ENCODE data around the gene C6orf132. TPM values are rescaled to one million over a fixed set of nuclear protein-coding genes. Genes with fewer than 3 reads are reported as not detected.

Gene C6orf132
- total and polyA plus RNA-seq, 8 donors: 27.4 to 99.2 (median 73.3) TPM

- H3K36me3 ChIP-seq: peaks cover 55 to 96% (median 93%) of the 10 kb centered on the region in 4 donors
- no peaks in the 10 kb centered on the region for H3K9me3 ChIP-seq
- DNase-seq: no peak
- WGBS, 5 donors: 84 to 97% (median 91%) methylated on average over 2 of the region's 2 CpGs
- H3K27me3 ChIP-seq: no peaks in the 10 kb centered on the region
- H3K4me1 ChIP-seq: no peaks in the 10 kb centered on the region
- H3K27ac ChIP-seq: no peak overlapping the region
- TF ChIP-seq EP300 (IDR thresholded peaks at IDR 0.05) (no peak), POLR2A (IDR thresholded peaks at IDR 0.05) (no peak), POLR2AphosphoS5 (IDR thresholded peaks at IDR 0.05) (no peak), CTCF (IDR thresholded peaks at IDR 0.05) (no peak)
- intact Hi-C loops (cut with DNase I; ENCODE audit: low total_unique reads): no loop called here
- no peak overlapping the region for H3K4me3 ChIP-seq
These were observed 69.1 kb downstream of the C6orf132 start for GRCh38 chr6:42073287-42073686.

GRCh38 chr6:42071881-42072583 is 70.4 kb downstream of the C6orf132 start:
- no peak overlapping the region for H3K27ac ChIP-seq
- no peaks in the 10 kb centered on the region for H3K9me3 ChIP-seq
- H3K36me3 ChIP-seq: peaks cover 55 to 96% (median 93%) of the 10 kb centered on the region in 4 donors
- no peak for DNase-seq
- H3K27me3 ChIP-seq: no peaks in the 10 kb centered on the region
- TF ChIP-seq CTCF (IDR thresholded peaks at IDR 0.05) (no peak), POLR2A (IDR thresholded peaks at IDR 0.05) (no peak), EP300 (IDR thresholded peaks at IDR 0.05) (no peak), POLR2AphosphoS5 (IDR thresholded peaks at IDR 0.05) (no peak)
- intact Hi-C loops (cut with DNase I; ENCODE audit: low total_unique reads): no loop called here
- H3K4me1 ChIP-seq: no peaks in the 10 kb centered on the region
- H3K4me3 ChIP-seq: no peak overlapping the region
- WGBS, 5 donors: 70 to 86% (median 73%) methylated on average over 6 of the region's 6 CpGs

- Histone ChIP-seq H3K36me3 (peaks cover 79 to 100% (median 100%) of the 10 kb centered on the region in 4 donors), H3K9me3 (no peaks in the 10 kb centered on the region), H3K4me1 (no peaks in the 10 kb centered on the region), H3K27me3 (no peaks in the 10 kb centered on the region), H3K27ac (no peak overlapping the region), H3K4me3 (no peak overlapping the region)
- no peak for DNase-seq
- 90 to 95% (median 92%) methylated on average over 5 of the region's 5 CpGs for WGBS, 5 donors
- TF ChIP-seq POLR2A (IDR thresholded peaks at IDR 0.05) (no peak), POLR2AphosphoS5 (IDR thresholded peaks at IDR 0.05) (no peak), CTCF (IDR thresholded peaks at IDR 0.05) (no peak), EP300 (IDR thresholded peaks at IDR 0.05) (no peak)
- intact Hi-C loops (cut with DNase I; ENCODE audit: low total_unique reads): no loop called here
These were observed 73.4 kb downstream of the C6orf132 start for GRCh38 chr6:42068872-42069522.

GRCh38 chr6:42068173-42068572 is 74.2 kb downstream of the C6orf132 start:
- 87 to 96% (median 93%) methylated on average over 7 of the region's 7 CpGs for WGBS, 5 donors
- no peak overlapping the region for H3K4me3 ChIP-seq
- DNase-seq: no peak
- peaks cover 79 to 100% (median 100%) of the 10 kb centered on the region in 4 donors for H3K36me3 ChIP-seq
- intact Hi-C loops (cut with DNase I; ENCODE audit: low total_unique reads): no loop called here
- no peak overlapping the region for H3K27ac ChIP-seq
- no peaks in the 10 kb centered on the region for H3K9me3 ChIP-seq
- no peaks in the 10 kb centered on the region for H3K27me3 ChIP-seq
- no peaks in the 10 kb centered on the region for H3K4me1 ChIP-seq
- no peak for TF ChIP-seq POLR2AphosphoS5 (IDR thresholded peaks at IDR 0.05)
- TF ChIP-seq EP300 (IDR thresholded peaks at IDR 0.05): no peak
- no peak for TF ChIP-seq CTCF (IDR thresholded peaks at IDR 0.05)
- no peak for TF ChIP-seq POLR2A (IDR thresholded peaks at IDR 0.05)
